ENCODE data around the gene PPP1R3F.

The PPP1R3F gene

DNA sequence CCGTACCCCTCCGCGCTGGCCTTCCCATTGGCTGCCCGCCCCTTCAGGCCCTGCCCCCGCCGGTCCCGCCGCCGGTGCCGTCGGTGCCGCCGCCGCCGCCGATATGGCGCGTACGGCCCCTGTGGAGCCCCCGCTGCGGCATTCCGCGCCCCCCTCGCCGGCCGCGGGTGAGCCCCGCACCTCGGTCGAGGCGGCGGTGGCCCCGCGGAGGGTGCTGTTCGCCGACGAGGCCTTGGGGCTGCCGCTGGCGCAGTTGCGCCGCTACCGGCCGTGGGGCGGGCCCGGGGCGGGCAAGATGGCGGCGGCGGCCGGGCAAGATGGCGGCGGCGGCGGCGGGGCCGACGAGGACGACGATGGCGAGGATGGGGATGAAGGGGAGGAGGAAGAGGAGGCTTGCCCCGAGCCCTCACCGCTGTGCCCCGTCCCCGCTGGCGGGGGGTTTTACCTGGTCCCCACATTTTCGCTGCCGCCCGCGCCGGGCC lies at the start of gene PPP1R3F:
TSS of gene PPP1R3F (plus strand) at position 27 of the 482 bp plus-strand sequence. CDS start at position 104, 77 bp downstream.
- DNase-seq, result no peak

- DNase-seq, result no peak
These were observed 49.5 kb upstream of the PPP1R3F start for GRCh38 chrX:49220100-49220499.

- DNase-seq, result no peak
These were observed 47.7 kb upstream of the PPP1R3F start for GRCh38 chrX:49221868-49222267.

DNA sequence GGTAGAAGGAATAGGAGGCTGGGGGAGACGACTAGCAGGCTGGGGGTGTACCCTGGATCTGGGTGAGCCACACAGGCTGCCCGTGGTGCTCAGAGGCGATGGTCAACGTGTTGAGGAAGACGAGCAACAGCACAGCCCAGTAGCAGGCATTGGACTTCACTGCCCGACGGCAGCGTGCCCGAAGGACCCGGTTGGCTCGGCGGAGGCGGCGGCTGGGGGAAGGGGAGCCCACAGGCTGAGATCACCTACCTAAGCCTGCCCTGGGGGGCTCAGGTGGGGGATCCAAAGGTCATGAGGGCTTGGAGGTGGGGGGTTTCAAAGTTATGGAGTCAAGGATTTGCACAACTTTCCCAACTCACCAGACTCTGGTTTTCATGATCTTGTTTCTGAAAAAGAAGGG lies 43.7 kb upstream of the PPP1R3F start:
- no peak for DNase-seq

- DNase-seq, result no peak
These were observed 42.6 kb upstream of the PPP1R3F start for GRCh38 chrX:49226946-49227345.

DNA sequence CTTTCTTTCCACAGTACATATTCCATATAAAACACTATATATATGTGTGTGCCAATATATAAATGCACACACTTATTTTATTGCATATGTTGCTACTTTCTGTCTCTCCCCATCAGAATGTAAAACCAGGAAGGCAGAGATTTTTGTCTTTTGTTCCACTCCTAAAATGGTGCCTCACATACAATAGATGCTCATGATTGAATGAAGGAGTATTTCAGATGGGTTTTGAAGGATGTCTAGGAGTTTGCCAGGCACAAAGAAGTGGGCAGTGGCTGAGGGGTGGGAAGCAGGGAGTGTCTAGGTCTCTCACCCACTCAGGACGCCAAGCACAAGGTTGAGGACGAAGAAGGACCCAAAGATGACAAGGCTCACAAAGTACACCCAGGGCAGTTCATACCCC lies 41.9 kb upstream of the PPP1R3F start:
- DNase-seq, result no peak

DNA sequence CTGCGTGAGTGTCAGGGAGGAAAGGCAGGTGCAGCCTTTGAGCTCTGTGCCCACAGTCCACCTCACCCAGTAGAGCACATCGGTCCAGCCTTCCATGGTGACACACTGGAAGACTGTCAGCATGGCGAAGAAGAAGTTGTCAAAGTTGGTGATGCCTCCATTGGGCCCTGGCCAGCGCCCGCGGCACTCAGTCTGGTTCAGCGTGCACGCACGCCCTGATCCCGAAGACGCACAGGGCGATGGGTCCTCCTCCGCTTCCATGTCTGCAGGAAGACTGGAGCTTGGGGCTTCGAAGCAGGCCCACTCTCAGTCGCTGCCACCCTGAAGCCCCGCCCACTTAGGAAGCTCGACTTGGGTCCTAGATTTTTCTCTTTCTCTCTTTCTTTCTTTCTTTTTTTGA lies 41.4 kb upstream of the PPP1R3F start:
- DNase-seq, result no peak

DNA sequence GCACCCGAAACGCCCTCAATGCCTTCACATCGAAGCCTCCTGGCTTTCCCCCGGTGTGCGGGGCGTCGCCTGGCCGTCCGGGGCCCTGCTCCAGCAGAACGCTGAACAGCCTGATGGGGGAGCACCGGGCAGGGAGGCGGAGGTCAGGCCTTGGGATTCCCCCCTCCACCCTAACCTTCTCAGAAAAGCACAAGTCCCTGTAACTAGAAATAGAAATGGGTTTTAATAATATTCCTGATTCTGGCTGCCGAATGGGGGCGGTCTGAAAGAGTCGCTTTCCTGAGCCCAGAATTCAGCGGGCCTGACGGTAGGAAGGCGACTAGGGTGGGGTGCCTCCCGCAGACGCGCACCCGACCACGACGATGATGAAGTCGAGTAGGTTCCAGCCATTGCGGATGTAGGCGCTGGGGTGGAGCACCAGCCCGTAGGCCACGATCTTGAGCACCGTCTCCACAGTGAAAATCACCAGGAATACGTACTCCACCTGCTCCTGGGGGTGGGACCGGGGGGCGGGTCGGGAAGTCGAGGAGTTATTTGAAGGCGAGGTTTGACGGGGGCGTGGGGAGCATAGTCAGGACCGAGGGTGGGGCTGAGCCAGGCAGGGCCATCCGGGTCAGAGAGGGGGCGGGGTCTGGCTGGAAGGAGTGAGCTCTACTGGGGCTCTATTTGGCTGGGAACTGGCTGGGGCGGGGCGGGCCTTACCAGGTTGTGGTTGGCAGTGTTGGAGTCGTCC lies 38.9 kb upstream of the PPP1R3F start:
- DNase-seq, result no peak

GRCh38 chrX:49231333-49232000 lies 38.1 kb upstream of the PPP1R3F start:
- no peak for DNase-seq

DNA sequence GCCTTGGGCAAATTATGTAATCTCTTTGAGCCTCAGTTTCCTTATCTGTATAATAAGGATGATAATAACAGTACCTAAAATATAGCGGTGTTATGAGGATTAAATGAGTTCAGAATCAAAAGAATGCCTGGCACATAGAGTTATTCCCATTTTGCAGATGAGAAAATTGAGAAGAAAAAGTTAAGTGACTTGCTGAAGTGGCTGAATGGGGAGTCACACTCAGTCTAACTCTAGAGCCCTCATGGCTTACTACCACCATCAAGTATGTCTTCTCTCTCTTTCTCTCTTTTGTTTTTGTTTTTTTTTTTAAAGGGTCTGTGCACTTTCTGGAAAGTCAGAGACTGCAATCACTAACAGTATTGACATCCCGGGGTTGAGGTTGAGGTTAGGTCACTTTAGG lies 37.1 kb upstream of the PPP1R3F start:
- DNase-seq, result no peak

DNA sequence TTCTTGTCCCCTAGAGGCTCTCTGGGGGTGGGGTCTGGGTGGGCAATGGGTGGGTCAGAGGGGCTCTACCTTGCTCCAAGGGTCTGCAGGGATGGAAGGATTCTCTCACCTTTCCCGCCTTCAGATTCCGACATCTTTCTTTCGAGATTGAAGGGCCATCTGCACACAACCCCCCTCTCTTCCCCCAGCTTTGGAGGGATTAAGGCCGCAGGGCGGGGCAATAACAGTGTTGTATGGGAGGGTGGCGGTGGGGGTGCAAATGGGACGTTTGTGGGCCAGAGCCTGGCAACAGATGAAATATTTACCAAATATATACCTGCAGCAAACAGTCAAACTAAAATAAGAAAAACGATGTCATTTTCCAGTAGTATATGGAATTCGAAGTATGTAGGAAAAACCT lies 36.4 kb upstream of the PPP1R3F start, which contains the start of gene CACNA1F:
TSS of gene CACNA1F (minus strand) at position 165 of the 400 bp plus-strand sequence. CDS start at position 134, 31 bp downstream.
- no peak for DNase-seq

DNA sequence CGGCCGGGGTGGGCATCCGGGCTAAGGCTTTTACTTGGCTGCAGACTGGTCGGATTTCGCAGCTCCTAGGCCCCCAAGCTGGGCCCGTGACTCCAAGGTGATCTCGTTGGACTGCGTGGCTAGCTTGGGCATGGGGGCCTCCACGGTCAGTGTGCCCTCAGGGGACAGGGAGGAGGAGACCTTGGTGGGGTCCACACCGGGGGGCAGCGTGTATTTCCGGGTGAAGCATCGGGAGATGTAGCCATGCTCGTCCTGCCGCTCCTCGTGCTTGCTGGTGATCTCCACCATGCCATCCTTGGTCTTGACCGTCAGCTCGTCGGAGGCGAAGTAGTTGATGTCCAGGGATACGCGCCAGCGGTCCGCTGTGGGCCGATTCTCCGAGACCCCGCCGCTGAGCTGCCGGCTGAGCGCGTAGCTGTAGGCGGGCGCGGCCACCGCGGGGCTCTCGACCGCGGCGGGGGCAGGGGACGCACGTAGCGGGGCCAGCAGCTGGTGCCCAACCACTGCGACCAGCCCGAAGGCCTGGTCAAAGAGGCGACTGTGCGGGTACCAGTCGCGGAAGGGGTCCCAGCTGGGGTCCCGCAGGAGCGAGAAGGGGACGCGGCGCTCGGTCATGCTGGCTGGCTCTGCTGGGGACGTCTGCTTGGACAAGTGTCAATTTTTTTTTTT lies 35.6 kb upstream of the PPP1R3F start:
- DNase-seq, result no peak

DNA sequence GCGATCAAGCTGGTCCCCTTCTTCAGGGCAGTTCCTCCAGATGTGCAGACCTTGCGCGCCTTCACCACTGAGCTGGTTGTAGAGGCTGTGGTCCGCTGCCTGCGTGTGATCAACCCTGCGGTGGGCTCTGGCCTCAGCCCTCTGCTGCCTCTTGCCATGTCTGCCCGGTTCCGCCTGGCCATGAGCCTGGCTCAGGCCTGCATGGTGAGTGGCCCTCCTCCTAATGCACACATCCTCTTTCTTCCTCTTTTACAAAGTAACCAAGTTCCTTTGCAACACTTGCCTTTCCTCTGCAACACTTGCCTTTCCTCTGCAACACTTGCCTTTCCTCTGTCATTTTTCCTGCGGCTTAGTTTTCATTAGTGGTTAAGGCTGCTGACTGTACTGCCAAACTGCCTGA lies 32.5 kb upstream of the PPP1R3F start:
- no peak for DNase-seq

- DNase-seq, result no peak
These were observed 30.9 kb upstream of the PPP1R3F start for GRCh38 chrX:49238735-49239134.

DNA sequence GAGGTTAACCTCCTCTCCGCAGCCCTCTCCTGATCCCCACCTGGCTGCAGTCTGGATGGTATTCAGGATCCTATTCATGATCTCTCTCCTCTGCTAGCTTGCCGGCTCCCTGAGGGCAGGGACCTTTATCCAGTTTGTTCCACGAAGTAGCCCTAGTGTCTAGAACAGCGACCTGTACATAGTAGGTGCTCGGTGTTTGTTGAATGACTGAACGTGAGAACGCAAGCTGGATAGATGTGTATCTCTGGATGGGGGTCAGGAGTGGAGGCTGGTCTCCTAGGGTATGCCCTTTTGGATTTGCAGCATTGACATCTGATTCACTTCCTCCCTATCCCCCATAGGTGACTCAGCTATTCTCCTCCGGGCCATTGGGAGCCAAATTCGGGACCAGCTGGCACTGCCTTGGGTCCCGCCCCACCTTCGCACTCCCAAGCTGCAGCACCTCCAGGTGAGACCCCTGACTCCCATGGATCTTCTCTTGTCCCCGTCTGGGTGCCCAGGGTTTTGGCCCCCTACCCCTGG lies 27.0 kb upstream of the PPP1R3F start:
- DNase-seq, result no peak

DNA sequence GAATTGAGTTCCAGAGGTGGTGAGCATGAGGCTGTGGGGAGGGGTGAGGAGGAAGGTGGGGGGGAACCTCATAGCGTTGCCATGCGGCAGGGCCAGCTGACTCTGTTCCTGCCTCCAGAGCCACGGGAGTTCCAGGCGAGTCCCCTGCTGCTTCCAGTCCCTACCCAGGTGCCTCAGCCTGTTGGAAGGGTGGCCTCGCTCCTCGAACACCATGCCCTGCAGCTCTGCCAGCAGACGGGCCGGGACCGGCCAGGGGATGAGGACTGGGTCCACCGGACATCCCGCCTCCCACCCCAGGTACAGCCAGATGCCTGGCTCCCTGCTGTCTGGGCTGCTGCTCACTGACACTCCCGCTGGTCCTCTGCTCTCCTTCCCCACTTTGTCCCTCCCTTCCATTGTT lies 26.4 kb upstream of the PPP1R3F start:
- DNase-seq, result no peak

DNA sequence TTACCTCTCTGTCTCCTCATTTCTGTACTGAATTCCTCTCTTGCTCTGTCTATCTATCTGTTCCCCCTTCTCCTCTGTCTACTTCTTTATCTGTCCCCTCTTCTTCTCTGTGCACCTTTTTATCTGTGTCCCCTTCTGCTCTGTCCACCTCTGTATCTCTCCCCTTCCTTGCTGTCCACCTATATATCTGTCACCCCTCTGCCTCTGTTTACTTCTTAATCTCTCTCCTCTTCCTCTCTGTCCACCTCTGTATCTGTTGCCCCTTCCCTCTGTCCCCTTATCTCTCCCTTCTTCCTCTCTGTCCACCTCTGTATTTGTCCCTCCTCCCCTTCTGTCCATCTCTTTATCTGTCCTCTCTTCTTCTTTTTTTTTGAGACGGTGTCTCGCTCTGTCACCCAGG lies 25.4 kb upstream of the PPP1R3F start:
- no peak for DNase-seq

- DNase-seq, result no peak
These were observed 23.1 kb upstream of the PPP1R3F start for GRCh38 chrX:49246541-49246940.

DNA sequence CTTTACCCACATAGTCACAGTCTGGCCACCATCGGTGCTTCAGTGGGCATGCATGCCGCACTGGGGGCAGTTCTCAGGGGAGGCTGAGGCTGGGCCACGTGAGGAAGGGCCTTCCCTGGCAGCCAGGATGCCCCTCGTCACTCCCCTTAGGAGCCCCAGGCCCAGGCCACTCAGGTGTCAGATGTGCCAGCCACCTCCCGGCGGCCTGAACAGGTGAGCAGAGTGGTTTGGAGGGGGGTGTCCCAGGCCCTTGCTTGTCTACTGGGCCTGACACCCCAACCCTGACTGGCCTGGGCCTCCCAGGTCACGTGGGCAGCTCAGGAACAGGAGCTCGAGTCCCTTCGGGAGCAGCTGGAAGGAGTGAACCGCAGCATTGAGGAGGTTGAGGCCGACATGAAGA lies 22.2 kb upstream of the PPP1R3F start:
- no peak for DNase-seq

DNA sequence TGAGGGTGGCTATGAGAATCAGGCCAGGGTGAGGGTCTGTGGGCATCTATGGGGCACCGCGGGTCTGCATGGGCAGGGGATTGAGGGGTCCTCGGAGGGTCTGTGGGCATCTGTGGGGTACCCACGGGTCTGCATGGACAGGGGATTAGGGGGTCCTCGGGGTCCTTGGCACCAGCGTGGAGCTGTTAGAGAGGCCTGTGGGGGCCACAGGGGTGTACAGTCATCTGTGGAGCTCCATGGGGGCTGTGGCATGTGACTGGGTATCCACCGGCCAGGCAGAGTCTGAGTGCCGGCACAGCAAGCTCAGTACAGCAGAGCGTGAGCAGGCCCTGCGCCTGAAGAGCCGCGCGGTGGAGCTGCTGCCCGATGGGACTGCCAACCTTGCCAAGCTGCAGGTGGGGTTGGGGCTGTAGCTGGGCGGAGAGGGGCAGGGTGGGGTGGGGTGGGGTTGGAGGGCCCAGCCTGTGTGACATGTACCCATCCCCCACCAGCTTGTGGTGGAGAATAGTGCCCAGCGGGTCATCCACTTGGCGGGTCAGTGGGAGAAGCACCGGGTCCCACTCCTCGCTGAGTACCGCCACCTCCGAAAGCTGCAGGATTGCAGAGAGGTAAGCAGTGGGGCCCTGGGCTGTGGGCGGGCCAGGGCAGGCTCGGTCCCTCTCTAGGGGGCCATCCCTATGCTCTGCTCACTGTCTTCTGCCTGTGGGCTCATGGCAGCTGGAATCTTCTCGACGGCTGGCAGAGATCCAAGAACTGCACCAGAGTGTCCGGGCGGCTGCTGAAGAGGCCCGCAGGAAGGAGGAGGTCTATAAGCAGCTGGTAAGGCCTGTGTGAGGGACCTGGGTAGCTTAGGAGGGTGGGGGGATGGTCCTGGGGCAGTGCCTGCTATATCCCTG lies 21.4 kb upstream of the PPP1R3F start:
- DNase-seq, result no peak

DNA sequence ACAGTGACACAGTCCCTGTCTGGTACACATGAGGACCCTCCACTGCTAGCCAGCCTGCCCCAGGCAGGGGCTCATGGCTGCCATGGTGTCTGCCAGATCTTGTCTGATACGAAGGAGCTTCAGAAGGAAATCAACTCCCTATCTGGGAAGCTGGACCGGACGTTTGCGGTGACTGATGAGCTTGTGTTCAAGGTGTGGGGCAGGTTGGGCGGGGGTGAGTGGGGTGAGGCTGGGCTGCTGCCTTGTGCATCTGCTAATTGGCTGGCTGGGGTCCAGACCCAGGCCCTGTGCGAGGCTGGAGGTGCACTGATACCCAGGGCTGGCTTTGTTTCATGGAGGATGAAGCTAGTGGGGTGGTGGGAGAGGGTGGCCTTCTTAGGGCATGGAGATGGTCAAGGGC lies 20.5 kb upstream of the PPP1R3F start:
- no peak for DNase-seq

DNA sequence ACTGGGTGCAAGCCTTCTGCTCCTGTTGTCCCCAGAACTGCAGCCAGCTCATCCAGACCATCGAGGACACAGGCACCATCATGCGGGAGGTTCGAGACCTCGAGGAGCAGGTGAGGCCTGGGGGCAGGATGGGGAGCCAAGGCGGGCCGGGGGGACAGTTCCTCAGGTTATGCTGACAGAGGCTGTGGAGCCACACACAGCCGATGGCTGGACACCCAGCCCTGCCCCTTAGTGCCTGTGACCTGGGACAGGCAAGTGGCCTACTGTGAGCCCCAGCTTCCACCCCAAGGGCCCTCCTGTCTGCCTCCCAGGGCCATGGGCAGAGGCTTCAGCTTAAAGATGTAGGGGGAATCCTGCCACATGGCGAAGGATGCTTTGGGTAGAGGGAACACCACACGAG lies 20.0 kb upstream of the PPP1R3F start:
- no peak for DNase-seq

GRCh38 chrX:49250066-49250465 lies 19.5 kb upstream of the PPP1R3F start:
- DNase-seq, result no peak
